HG03520 (cell line): ENCODE results near the gene LAPTM4A.
"Not testable (repeated sequence)": the region's sequence is repeated elsewhere in the genome, so short reads cannot be mapped to it uniquely, and the experiment has no call there.

Experiments used
- ATAC-seq: cut with Tn5 transposase; IDR thresholded peaks from one replicate; pipeline ENCODE4 v1.9.1; 2021; ENCODE audit warnings: mild to moderate bottlenecking, moderate library complexity; ENCODE audit not compliant: unreplicated experiment

LAPTM4A gene

DNA sequence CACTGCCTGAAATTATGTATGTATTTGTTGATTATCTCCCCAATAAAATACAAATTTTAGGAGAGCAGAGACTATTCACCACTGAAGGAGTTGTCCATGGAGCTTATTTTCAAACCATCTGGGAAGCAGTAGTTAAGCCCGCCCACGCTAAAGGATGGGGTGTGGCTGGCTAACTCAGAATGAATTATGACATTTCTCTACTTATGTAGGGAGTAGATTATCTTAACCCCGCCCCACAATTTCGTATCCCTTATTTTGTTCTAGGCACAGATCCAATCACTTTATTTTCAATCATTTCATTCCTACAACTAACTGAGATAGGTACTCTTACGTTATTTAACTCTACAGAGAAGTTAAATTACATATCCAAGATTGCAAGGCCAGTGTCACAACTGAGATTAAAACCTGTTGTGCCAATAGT is 1.4 kb upstream of the LAPTM4A start:
- ATAC-seq: no peak

DNA sequence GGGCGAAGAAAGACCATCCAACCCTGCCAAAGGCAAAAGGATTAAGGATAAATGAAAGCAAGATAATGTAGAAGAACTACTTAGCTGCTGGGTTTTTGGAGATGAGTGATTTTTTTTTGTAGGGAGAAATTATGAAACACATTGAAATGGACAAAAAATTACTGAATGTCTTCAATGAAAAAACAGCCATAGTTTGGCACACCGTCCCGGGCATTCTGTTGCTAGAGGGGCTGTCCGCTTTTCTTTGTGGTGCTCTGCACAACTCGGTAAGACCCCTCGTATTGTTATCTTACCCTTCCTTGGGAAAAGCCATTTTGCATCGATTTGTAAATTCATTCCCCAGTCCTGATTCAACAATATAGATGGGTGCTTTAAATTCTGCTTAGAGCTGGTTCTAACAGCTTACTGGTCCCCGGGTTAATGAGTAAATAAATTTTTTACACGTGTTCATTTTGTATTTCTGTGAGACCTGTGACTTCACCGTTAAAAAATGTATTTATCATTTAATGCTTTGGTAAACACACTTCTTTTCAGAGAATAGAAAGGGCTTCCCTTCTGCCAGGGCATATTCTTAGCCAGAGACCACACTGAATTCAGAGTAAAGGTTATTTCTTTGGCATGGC is 912 bp upstream of the LAPTM4A start:
- ATAC-seq: no peak

DNA sequence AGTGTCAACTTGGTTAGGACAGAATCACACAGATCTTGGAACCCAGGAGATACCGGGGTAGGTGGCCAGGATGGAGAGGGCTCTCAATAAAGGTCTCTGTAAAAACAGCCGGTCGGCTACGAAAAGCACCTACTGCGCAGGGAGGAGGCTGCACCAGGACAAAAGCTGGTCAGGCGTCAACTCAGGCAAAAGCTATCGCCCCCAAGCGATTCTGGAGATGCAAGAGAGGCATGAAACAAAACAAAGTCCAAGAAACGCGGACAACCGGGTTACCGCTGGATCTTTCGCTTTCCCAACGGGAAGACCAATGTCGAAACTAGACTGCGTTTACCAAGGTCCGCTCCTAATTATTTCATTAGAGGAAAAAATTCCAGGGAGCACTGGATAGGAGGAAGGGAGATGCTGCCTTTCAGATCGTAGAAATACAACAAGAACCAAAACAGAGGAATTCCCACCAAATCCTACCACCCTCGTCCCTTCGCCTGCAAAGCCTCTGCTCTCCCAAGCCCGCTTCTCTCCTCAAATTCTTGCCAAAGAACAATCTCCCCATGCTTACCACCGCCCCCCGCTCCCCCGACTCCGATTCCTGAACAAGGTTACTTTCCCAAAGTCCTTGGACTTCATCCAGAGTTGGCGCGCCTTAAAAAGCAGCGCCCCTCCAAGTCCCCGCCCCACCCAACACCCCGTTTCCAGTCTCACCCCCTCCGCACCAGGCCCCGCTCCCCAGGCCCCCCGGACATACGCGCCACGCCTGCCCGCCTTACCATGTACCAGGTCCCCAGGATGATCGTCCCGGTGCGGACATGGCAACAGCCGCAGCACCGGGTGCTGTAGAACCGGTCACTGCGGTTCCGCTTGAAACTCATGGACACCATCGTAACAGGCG is 539 bp downstream of the LAPTM4A start:
- peak; percentile 8 for ATAC-seq

DNA sequence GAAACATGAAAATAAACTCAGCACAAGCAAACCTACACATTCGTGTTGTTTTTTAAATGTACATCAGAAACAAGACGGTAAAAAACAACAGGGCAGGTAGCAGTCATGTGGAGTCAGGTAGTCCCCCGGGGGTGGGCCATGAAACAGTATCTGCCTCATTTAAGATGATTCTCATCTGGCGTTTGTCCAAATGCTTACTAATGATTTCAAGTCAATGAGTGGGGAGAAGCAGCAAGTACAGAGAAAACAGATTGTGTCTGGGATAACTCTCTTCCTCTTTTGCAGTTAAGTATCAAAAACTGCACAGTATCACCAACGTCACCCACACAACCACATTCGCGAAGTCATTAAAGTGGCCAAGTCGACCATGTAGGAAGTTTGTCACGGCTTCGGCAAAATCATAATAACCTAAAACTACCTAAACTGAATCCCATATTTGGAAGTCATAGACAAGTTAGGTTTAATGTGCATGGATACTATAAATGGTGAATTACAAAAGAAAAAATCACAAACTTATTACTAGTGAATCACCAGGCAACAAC is 1.3 kb downstream of the LAPTM4A start:
- ATAC-seq: peak; percentile 25

DNA sequence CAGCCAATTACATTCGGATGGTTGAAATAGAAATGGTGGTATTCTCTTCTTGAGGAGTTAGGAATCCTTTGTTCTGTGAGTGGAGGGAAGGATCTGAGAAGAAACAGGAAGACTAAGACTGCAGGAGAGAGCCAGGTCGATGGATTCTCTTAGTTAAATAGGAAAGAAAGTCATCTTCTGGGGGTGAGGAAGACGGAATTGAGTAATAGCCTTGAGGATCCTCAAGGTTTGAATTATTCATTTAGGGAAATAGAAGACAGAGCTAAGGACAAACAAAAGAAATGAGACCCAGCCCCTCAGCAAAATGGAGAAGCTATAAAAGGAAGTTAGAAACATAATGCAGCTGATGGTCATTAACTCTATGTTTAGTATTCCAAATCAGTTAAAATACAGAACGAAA is 1.8 kb downstream of the LAPTM4A start:
- ATAC-seq: no peak

DNA sequence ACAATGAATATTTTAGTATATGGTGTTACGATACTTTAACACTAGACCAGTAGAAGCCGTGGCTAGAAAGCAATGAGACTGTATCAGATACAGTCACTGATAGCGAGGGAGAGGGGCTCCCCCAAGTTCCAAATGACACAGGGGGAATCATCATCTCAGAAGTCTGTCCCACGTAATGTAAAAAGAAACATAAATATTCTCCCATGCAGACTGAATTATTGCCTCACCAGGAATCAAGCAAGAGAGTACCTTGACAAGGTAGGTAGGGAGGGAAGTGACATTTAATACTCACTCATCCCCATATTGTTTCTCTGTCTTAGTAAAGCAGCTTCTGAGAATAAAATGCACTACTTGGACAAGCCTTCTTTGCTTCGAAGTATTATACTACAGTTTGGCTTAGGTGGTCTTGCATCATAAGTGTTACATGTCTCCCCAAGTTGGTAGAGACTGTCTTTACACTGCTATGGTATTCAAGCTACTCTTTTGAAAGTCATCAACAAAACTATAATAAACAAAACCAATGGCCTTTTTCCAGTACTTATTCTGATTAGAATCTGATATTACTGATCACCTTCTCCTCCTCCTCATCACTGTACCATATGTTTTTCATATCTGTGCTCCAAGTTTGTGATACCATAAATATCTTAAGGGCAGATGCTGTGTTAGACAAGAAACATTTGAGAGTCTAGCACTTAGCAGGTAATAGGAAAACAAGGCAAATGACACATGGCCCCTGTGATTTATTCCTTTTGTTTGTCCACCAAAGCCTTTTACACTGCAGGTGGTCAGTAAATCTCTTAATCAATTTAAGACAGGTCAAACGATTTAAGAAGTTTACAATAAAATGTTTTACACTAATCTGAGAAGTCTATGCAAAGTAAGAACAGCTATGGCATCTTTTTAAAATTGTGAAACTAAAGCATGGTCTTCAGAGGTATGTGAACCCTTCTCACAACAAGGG is 2.7 kb downstream of the LAPTM4A start:
- ATAC-seq: no peak

DNA sequence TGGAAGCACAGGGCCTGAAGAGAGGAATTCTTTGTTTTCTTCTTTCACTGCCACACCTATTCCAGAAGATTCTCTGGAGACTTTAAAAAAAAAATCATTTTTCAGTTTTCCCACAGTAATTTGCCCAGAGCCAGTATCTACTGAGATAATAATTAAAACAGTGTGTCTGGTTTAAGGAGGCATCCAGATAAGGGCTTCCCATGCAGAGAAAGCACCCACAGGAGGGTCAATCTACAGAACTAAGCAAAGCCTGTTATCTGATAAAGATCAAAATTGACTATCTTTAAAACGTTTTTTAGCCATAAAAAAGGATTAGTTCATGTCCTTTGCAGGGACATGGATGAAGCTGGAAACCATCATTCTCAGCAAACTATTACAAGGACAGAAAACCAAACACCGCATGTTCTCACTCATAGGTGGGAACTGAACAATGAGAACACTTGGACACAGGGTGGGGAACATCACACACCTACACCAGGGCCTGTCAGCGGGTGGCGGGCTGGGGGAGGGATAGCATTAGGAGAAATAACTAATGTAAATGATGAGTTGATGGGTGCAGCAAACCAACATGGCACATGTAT is 5.6 kb downstream of the LAPTM4A start:
- not testable (repeated sequence) for ATAC-seq

DNA sequence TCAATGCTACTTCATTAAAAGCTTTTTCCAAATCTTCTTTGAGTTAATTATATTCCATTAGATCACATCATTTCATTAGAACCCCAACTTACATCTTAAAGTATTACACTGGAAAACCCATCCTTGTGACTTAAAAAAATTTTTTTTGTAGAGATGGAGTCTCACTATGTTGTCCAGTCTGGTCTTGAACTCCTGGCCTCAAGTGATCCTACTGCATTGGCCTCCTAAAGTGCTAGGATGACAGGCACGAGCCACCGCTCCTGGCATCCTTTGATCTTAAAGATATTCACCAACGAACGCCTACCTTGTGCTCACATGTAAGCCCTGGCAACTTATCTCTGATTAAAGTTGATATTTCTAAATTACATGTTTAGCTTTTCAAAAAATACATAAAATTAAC is 6.7 kb downstream of the LAPTM4A start:
- ATAC-seq: no peak

DNA sequence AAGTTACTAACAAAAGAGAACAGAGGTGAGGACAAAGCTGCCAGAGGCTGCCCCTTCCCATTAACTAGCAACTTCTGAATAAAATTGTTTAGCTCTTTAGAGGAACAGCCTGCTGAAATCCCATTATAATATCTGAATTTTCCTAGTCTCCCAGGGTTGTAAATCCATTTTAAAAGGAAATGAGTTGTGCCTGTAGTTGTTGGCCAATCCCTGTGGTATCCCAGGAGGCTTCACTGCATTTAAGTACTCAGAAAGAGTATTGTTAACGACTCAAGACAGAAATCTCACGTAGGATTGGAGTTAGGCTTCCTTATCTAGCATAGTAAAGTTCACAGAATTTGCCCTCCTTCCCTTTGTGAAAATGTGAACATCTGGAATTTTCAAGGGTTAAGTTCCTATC is 8.9 kb downstream of the LAPTM4A start:
- ATAC-seq: no peak

DNA sequence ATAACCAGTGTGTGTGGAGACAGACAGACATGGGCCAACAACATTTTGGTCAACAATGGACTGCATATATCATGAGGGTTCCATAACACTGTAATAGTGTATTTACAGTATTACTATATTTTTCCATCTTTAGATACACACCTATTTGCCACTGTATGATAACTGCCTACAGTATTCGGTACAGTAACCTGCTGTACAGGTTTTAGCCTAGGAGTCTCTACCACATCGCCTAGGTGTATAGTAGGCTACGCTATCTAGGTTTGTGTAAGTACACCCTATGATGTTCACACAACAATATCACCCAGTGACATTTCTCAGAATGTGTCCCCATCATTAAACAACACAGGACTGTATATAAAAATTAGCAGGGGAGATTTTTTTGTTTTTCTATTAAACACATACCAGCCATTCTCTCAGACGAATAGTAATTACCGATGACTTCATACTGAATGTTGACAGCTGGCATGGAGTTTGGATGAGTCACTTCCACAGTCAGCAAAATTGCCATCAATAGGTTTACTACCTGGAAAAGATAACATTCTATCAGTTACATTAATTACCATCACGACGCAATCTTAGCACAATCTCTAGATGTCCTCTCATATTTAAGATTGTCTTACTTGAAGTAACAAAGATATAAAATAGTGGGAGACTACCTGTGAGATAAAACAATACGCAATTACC is 10.8 kb downstream of the LAPTM4A start:
- no peak for ATAC-seq

DNA sequence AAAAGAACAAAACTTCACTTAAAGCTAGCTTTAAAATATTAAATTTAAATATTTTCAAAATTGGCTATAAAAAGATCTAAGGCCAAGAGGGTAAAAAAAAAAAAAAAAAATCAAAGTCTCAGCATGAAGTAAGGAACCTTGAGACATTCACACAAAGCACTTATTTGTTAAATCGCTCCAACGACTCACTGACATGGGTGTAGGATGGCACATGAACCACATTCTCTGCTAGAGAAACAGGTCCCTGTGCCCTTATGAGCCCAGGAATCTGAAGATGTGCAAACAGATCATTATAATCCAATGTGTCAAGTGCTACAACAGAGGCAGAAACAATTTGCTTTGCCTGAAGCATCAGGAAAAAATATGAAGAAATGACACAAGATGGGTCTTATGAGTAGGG is 13.8 kb downstream of the LAPTM4A start:
- no peak for ATAC-seq

DNA sequence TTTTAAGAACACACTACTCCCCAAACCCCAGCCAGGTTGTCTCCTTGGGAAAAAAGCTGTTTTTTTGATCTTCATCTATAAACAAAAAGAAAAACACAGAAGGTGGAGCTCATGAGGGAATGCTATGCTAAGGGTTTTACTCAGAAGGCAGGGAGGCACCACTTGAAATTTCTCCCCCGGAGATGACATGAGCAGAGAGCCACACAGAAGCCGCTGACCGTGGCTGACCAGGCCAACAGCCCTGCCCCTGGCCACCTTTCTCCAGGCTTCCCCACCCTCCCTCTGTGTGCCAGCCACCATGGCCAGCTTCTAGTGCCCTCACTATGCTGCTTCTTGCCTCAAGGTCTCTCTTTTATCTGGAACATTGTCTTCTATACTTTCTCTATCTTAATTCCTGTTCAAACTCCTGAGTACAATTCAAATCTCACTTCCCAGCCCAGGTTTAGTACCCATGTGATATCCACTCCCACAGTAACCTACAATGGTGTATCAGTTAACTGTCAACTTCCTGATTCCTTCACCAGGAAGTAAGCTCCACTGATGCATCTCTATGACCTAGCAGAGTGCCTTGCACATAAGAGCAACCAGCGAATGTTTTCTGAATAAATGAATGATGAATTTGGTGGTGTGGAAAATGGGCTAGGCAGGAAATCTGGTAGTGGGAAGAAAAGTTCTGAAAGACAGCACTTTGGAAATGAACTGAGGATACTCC is 15.3 kb downstream of the LAPTM4A start:
- no peak for ATAC-seq

DNA sequence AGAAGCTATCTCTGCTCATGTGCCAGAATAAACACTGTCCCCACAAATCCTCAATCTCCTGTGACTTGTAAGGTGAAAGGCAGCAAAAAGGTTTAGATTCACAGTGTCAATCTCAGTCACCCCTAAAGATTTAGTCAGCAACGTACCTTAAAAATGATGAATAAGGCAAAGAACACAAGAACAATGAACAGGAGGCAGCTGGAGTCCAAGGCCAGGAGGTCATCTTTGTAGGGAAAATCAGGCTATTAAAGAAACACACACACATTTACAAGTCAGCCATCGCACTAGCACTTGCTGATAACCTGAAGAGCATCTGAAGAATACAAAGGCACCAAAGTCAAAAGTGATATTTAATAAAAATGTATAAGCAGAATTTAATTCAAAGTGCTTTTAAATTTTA is 16.6 kb downstream of the LAPTM4A start:
- ATAC-seq: no peak

DNA sequence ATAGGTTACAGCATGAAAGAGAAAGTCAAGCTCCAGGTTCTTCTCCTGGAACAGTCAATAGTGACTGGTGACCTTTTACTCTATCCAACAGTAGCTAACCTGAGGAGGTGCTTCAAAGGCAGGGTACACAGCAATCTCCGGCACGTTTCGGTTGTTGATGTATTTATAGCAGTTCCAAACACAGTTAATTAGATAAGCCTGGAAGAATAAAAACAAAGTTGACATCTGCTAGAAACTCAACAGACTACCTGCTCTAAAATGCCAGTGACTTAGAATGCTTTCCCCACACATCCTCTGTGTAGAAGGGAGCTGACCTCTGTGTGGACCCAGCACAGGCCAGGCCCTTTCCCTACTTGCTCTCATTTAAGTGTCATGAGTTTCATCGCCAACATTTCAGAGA is 17.2 kb downstream of the LAPTM4A start:
- no peak for ATAC-seq

DNA sequence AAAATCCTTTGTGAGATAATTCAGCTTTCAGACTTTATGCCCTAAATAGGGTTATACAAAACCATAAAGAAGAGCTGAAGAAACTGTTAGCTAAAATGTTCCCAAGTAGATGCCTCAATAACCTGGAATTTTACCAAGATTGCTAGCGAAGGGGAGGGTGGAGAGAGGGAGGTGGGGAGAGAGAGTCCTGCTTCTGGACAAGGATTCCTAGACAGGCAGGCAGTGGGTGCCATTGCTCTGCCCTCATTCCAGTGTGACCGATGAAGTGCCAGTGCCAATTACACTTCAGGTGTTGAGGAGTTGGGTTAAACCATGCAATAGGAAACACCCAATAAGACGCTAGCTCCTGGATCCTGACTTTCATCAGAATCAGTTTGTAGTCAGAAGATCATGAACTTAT is 18.1 kb downstream of the LAPTM4A start:
- ATAC-seq: no peak

DNA sequence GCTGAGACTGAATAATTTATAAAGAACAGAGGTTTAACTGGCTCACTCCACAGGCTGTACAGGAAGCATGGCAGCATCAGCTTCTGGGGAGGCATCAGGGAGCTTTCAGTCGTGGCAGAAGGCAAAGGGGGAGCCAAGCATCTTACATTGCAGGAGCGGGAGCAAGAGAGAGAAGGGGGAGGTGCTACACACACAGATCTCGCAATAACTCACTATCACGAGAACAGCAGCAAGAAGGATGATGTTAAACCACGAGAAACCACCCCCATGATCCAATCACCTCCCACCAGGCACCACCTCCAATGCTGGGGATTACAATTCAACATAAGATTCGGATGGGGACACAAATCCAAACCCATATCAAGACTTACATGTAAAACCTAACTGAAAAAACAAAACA is 21.2 kb downstream of the LAPTM4A start:
- no peak for ATAC-seq

DNA sequence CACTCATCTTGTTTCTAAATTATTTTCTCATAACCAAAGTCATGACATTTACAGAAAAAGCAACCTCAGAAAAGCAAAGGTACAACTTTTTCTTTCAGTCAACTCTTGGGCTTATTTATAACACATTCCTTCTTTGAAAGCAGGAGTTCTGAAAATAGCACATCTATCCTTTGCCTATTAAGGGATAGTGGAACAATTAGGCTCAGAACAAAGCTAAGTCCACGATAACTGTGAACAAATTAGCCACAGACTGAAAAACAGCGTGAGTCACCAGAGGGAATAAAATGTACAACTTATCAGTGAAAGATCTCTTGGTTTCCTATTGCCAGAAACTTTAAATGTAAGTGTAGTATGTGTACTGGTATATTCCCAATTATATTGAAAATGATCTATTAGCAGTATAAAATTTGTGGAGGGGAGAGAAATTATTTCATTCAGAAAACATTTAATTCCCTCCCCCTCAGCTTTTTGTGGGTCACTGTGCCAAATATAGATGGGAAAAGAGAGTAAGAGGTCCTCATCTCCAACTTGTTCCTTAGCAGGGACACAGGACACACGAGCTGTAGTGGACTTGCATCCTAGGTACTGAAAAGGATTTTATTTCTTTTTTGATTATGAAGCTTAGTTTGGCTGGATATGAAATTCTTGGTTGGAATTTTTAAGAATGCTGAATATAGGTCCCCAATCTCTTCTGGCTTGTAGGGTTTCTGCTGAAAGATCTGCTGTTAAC is 23.6 kb downstream of the LAPTM4A start:
- ATAC-seq: no peak

DNA sequence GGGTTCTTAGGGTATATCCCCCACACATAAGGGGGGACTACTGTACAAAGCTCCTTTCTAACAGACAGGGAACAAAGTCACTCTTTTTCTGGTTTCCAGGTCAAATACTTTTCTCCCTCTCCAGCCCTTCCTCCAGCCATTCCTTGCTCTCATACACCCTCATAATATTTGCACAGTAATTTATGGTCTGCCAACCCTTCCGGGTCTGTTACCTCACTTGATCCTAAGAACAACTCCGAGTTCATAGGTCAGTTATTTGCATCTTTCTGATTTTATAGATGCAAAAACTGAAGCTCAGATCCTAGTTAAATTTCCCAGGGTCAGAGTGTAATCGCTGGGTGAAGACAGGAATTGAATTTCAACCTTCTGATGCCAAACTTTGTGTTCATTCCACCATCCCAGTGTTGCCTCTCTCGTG is 24.2 kb downstream of the LAPTM4A start:
- no peak for ATAC-seq
